HepG2 (cell line): ENCODE results near the gene AURKA. TPM values are rescaled to one million over a fixed set of nuclear protein-coding genes. Genes with fewer than 3 reads are reported as not detected.

ENCODE experiments used
- DMAP1 ChIP-seq: IDR thresholded peaks from 2 replicates; pipeline ENCODE4 v1.6.1; 2016
- DZIP1 ChIP-seq: sonication (generic); formaldehyde crosslinking; IDR thresholded peaks from 2 replicates; pipeline ENCODE4 v1.5.0; 2020; ENCODE audit warnings: mild to moderate bottlenecking, missing genetic modification reagents
- FLYWCH1 ChIP-seq: sonication (generic); formaldehyde crosslinking; IDR thresholded peaks from 2 replicates; pipeline ENCODE4 v1.8.1; 2023; ENCODE audit warnings: mild to moderate bottlenecking, missing genetic modification reagents
- HNF4G ChIP-seq, 2 experiments: sonication (generic) in 1 of 2; formaldehyde crosslinking in 1 of 2; IDR thresholded peaks; 2 replicates each; pipeline versions ENCODE4 v1.4.0 to v1.6.1; 2011 to 2020; ENCODE audit warnings: borderline replicate concordance in 2 of 2, low read depth in 2 of 2, mild to moderate bottlenecking in 2 of 2, low read length in 1 of 2, missing genetic modification reagents in 1 of 2, moderate library complexity in 1 of 2
- KDM2A ChIP-seq: sonication (generic); formaldehyde crosslinking; IDR thresholded peaks from 2 replicates; pipeline ENCODE4 v1.4.0; 2020; ENCODE audit warnings: low read depth, missing genetic modification reagents, borderline replicate concordance
- PAX8 ChIP-seq: sonication (generic); formaldehyde crosslinking; IDR thresholded peaks from 2 replicates; pipeline ENCODE4 v1.8.0; 2022; ENCODE audit warnings: mild to moderate bottlenecking, missing genetic modification reagents, borderline replicate concordance
- PHF5A ChIP-seq: IDR thresholded peaks from one replicate; pipeline ENCODE4 v1.6.1; 2018; ENCODE audit warnings: low read depth, missing genetic modification reagents; ENCODE audit not compliant: unreplicated experiment
- REL ChIP-seq: sonication (generic); formaldehyde crosslinking; conservative IDR thresholded peaks from 2 replicates; pipeline ENCODE4 v1.8.0; 2022; ENCODE audit warnings: mild to moderate bottlenecking, missing genetic modification reagents, moderate library complexity
- RFX5 ChIP-seq: IDR thresholded peaks from 2 replicates; pipeline ENCODE4 v1.6.1; 2011; ENCODE audit warnings: low read depth, low read length, improper control_type of control experiment
- RFXAP ChIP-seq: sonication (generic); formaldehyde crosslinking; IDR thresholded peaks from 2 replicates; pipeline ENCODE4 v1.4.0; 2020; ENCODE audit warnings: missing genetic modification reagents, borderline replicate concordance
- SALL1 ChIP-seq: sonication (generic); formaldehyde crosslinking; IDR thresholded peaks from 2 replicates; pipeline ENCODE4 v1.8.0; 2022; ENCODE audit warnings: mild to moderate bottlenecking, missing genetic modification reagents
- TAF1 ChIP-seq: sonication (generic); formaldehyde crosslinking; IDR thresholded peaks from 2 replicates; pipeline ENCODE4 v1.4.0; 2020; ENCODE audit warnings: missing genetic modification reagents
- XRCC5 ChIP-seq: fragments of 200-400 bp; formaldehyde crosslinking; optimal IDR thresholded peaks from 2 replicates; pipeline ENCODE3; 2017; ENCODE audit warnings: mild to moderate bottlenecking, low read length
- ZNF337 ChIP-seq: sonication (generic); formaldehyde crosslinking; IDR thresholded peaks from 2 replicates; pipeline ENCODE4 v1.5.1; 2020; ENCODE audit warnings: missing genetic modification reagents, low read depth, mild to moderate bottlenecking, borderline replicate concordance
- ZNF644 ChIP-seq: IDR thresholded peaks from 2 replicates; pipeline ENCODE4 v1.6.1; 2016; ENCODE audit warnings: low read depth
- ZNF766 ChIP-seq: sonication (generic); formaldehyde crosslinking; IDR thresholded peaks from 2 replicates; pipeline ENCODE4 v1.5.0; 2020; ENCODE audit warnings: missing genetic modification reagents, borderline replicate concordance
- ZNF883 ChIP-seq: sonication (generic); formaldehyde crosslinking; IDR thresholded peaks from 2 replicates; pipeline ENCODE4 v1.5.1; 2020; ENCODE audit warnings: mild to moderate bottlenecking, missing genetic modification reagents; ENCODE audit errors: not compliant biosample characterization
- ZNF891 ChIP-seq: sonication (generic); formaldehyde crosslinking; IDR thresholded peaks from 2 replicates; pipeline ENCODE4 v1.5.0; 2020; ENCODE audit warnings: mild to moderate bottlenecking, missing genetic modification reagents
- polyA plus RNA-seq, 8 experiments: library from polyadenylated mRNA; depleted of rRNA in 3 of 8; stranded (reverse) in 7 of 8; unstranded in 1 of 8; fragments of >200 nt; fragmentation: Illumina TruSeq in 4 of 8; extraction: Trizol in 4 of 8; gene quantifications; 2 replicates each; pipeline versions ENCODE4 v1.2.1 to v1.2.3, GENCODE V29; 2011 to 2016; ENCODE audit warnings: low read depth in 4 of 8, missing spikeins in 1 of 8, mixed read lengths in 1 of 8; ENCODE audit not compliant: insufficient read depth in 1 of 8
- total RNA-seq, 5 experiments: library from RNA; depleted of rRNA; stranded (reverse); fragments of >200 nt; fragmentation: Illumina TruSeq; extraction: Trizol; gene quantifications; 2 replicates each; pipeline ENCODE4 v1.2.3, GENCODE V29; 2016; ENCODE audit warnings: low read depth in 1 of 5
- TF ChIP-seq, protein P1 (sequence below): sonication (generic); formaldehyde crosslinking; IDR thresholded peaks from 2 replicates; pipeline ENCODE4 v1.9.0; 2021; ENCODE audit warnings: missing genetic modification reagents, mild to moderate bottlenecking, borderline replicate concordance
- TF ChIP-seq, protein P2 (sequence below): IDR thresholded peaks from 2 replicates; pipeline ENCODE4 v1.6.1; 2012; ENCODE audit warnings: low read depth, low read length, improper control_type of control experiment
- TF ChIP-seq, protein P3 (sequence below): IDR thresholded peaks from 2 replicates; pipeline ENCODE4 v1.4.0; 2020; ENCODE audit warnings: mild to moderate bottlenecking, missing genetic modification reagents

AURKA gene
- total and polyA plus RNA-seq, 2 of the 13 experiments (the other 11 are each of a cell fraction or from before 2014, with no cell fraction given) = 96.4 to 224 TPM

DNA sequence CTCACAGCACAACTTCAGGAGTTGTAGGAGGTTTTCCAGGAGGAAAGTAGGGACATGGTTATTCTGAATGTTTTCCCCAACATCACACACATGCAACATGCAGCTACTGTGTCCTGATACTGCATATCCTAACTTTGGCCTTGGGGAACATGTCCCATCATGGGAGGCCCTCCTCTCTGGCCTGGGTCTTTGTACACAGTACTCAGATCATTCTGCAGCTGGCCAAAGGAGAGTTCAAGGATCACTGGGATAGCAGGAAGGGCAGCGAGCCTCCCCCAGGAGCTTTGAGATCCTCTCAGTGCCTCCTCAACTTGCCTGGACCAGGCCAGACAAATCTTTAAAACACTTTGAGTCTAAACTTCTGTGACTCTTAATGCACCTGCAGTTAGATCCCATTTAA lies 32.9 kb upstream of the AURKA start (continued):
- TF ChIP-seq PAX8 (CRISPR knock-in tag) (no peak), REL (CRISPR knock-in tag) (no peak), ZNF883 (CRISPR knock-in tag) (no peak), RFXAP (CRISPR knock-in tag) (no peak), HNF4G (IDR thresholded peaks at IDR 0.05; ENCODE audit: borderline replicate concordance, low read depth, low read length) (peak; percentile 57), HNF4G (CRISPR knock-in tag; IDR thresholded peaks at IDR 0.05; ENCODE audit: borderline replicate concordance, low read depth) (no peak), ZNF766 (CRISPR knock-in tag) (no peak), DMAP1 (CRISPR knock-in tag) (no peak), PHF5A (no peak), ZNF337 (CRISPR knock-in tag) (no peak), SALL1 (CRISPR knock-in tag) (no peak), ZNF891 (CRISPR knock-in tag) (no peak), RFX5 (no peak), FLYWCH1 (CRISPR knock-in tag) (no peak), KDM2A (CRISPR knock-in tag) (0 out of 2 replicates have a peak, but pooled peaks have one; percentile 21), TAF1 (CRISPR knock-in tag) (no peak), XRCC5 (peak; percentile 43), ZNF644 (CRISPR knock-in tag) (0 out of 2 replicates have a peak, but pooled peaks have one; percentile 32), DZIP1 (CRISPR knock-in tag) (no peak)
- TF ChIP-seq, protein P1, sequence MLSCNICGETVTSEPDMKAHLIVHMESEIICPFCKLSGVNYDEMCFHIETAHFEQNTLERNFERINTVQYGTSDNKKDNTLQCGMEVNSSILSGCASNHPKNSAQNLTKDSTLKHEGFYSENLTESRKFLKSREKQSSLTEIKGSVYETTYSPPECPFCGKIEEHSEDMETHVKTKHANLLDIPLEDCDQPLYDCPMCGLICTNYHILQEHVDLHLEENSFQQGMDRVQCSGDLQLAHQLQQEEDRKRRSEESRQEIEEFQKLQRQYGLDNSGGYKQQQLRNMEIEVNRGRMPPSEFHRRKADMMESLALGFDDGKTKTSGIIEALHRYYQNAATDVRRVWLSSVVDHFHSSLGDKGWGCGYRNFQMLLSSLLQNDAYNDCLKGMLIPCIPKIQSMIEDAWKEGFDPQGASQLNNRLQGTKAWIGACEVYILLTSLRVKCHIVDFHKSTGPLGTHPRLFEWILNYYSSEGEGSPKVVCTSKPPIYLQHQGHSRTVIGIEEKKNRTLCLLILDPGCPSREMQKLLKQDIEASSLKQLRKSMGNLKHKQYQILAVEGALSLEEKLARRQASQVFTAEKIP = no peak
- TF ChIP-seq, protein P2, sequence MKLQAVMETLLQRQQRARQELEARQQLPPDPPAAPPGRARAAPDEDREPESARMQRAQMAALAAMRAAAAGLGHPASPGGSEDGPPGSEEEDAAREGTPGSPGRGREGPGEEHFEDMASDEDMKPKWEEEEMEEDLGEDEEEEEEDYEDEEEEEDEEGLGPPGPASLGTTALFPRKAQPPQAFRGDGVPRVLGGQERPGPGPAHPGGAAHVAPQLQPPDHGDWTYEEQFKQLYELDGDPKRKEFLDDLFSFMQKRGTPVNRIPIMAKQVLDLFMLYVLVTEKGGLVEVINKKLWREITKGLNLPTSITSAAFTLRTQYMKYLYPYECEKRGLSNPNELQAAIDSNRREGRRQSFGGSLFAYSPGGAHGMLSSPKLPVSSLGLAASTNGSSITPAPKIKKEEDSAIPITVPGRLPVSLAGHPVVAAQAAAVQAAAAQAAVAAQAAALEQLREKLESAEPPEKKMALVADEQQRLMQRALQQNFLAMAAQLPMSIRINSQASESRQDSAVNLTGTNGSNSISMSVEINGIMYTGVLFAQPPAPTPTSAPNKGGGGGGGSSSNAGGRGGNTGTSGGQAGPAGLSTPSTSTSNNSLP = no peak
- TF ChIP-seq, protein P3, sequence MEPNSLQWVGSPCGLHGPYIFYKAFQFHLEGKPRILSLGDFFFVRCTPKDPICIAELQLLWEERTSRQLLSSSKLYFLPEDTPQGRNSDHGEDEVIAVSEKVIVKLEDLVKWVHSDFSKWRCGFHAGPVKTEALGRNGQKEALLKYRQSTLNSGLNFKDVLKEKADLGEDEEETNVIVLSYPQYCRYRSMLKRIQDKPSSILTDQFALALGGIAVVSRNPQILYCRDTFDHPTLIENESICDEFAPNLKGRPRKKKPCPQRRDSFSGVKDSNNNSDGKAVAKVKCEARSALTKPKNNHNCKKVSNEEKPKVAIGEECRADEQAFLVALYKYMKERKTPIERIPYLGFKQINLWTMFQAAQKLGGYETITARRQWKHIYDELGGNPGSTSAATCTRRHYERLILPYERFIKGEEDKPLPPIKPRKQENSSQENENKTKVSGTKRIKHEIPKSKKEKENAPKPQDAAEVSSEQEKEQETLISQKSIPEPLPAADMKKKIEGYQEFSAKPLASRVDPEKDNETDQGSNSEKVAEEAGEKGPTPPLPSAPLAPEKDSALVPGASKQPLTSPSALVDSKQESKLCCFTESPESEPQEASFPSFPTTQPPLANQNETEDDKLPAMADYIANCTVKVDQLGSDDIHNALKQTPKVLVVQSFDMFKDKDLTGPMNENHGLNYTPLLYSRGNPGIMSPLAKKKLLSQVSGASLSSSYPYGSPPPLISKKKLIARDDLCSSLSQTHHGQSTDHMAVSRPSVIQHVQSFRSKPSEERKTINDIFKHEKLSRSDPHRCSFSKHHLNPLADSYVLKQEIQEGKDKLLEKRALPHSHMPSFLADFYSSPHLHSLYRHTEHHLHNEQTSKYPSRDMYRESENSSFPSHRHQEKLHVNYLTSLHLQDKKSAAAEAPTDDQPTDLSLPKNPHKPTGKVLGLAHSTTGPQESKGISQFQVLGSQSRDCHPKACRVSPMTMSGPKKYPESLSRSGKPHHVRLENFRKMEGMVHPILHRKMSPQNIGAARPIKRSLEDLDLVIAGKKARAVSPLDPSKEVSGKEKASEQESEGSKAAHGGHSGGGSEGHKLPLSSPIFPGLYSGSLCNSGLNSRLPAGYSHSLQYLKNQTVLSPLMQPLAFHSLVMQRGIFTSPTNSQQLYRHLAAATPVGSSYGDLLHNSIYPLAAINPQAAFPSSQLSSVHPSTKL = peak; percentile 30; the same call in 1 of the 2 replicates
